ENCODE data around the gene PREX1.
"Not testable (repeated sequence)": the region's sequence is repeated elsewhere in the genome, so short reads cannot be mapped to it uniquely, and the experiment has no call there.

- TF ChIP-seq POLR2AphosphoS5 (IDR thresholded peaks at IDR 0.05; ENCODE audit: low read depth, low read length); CTCF (IDR thresholded peaks at IDR 0.05): not testable (repeated sequence)
These were observed 16.1 kb upstream of the PREX1 start for GRCh38 chr20:48843896-48844295.

Data from Panc1 (cell line).